ENCODE data around the gene TIMM10.

GRCh38 chr11:57546869-57547475, 16.4 kb upstream of the TIMM10 start:
- TF ChIP-seq CTCF (IDR thresholded peaks at IDR 0.05; ENCODE audit: low read length), result no peak
- TF ChIP-seq EZH2 (IDR thresholded peaks at IDR 0.05; ENCODE audit: borderline replicate concordance, low read length), result no peak
